ENCODE measurements around the gene LRRC17. TPM values are rescaled to one million over a fixed set of nuclear protein-coding genes. Genes with fewer than 3 reads are reported as not detected.
A peak's percentile ranks its signal among the peaks of the same experiment; 100 is the strongest.

Gene LRRC17
- total RNA-seq, 1 experiment from 2014 or later, result 0.47 TPM

- TF ChIP-seq ZBTB33 (IDR thresholded peaks at IDR 0.05; ENCODE audit: extremely low read depth, insufficient replicate concordance, low read length), result no peak
- no peak for TF ChIP-seq POLR2A (IDR thresholded peaks at IDR 0.05; ENCODE audit: borderline replicate concordance, extremely low read depth, insufficient read depth, insufficient read length)
- no peak for TF ChIP-seq EZH2phosphoT487 (IDR thresholded peaks at IDR 0.05; ENCODE audit: borderline replicate concordance)
- TF ChIP-seq MAX (IDR thresholded peaks at IDR 0.05), result peak; percentile 68
- peak; percentile 100 for TF ChIP-seq FOSL1 (IDR thresholded peaks at IDR 0.05; ENCODE audit: low read depth)
- TF ChIP-seq REST (IDR thresholded peaks at IDR 0.05; ENCODE audit: low read depth), result no peak
- peak; percentile 82 for TF ChIP-seq SRF (IDR thresholded peaks at IDR 0.05; ENCODE audit: low read depth)
- TF ChIP-seq SIN3A (IDR thresholded peaks at IDR 0.05; ENCODE audit: low read depth), result no peak
- no peak for TF ChIP-seq YY1 (IDR thresholded peaks at IDR 0.05; ENCODE audit: extremely low read depth, insufficient replicate concordance, low read depth, low read length)
- no peak for TF ChIP-seq EZH2 (IDR thresholded peaks at IDR 0.05)
- TF ChIP-seq EGR1 (IDR thresholded peaks at IDR 0.05; ENCODE audit: low read depth), result peak; percentile 56
Observed at GRCh38 chr7:102991540-102992214, 78.9 kb downstream of the LRRC17 start (continued).

Measured in HCT116 (cell line).